GM12891 (cell line): ENCODE data around the gene ABL1.

Source experiments
- POLR2A ChIP-seq: IDR thresholded peaks from 2 replicates; pipeline ENCODE4 v1.6.1; 2011; ENCODE audit warnings: low read depth, low read length, control low read depth
- POLR2AphosphoS5 ChIP-seq: IDR thresholded peaks from 2 replicates; pipeline ENCODE4 v1.6.1; 2011; ENCODE audit warnings: low read depth, low read length, control low read depth
- TAF1 ChIP-seq: IDR thresholded peaks from 2 replicates; pipeline ENCODE4 v1.6.1; 2011; ENCODE audit warnings: low read depth, low read length, control low read depth

DNA sequence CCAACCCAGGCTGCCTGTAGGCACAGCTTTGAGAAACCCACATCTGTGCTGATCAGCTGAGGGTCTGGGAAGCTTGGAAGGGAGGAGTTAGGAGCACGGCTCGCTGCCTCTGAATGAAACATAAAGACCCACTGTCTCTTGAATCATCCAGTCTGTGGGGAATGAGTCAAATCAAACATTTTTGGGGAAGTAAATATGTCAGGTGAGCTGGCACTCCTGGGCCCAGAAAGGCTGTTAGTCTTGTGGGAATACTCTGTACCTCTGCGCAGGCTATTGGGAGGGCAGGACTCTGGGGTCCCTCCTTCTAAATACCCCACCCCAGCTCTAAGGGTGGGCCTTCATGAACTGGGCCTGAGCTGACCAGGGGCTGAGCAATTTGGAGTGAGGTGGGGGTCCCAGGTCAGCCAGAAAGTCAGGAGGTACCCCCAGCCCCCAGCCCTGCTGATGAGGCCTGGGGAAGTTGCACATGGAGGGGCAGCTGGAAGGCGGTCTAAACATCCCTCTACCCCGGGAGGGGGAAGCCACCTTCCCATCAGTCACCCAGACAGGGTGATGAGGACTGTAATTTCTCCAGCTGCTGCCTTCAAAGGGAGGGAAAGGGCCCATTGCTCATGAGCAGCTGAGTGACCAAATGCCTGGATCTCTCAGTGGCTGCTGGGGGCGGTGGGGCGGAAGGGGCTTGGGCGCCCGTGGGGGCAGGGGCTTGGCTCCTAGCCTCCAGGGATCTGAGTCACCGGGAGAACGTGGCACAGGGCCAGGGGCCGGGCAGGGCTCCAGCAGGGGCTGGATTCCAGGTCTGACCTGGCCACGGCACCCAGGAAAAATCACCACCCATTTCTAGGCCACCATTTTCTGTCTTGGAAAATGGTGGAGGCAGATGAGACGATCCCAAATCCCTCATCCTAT is 93.2 kb downstream of the ABL1 start:
- no peak for TF ChIP-seq POLR2A
- TF ChIP-seq POLR2AphosphoS5, result no peak
- TF ChIP-seq TAF1, result no peak
